ENCODE data around the gene ITPRID1. TPM values are rescaled to one million over a fixed set of nuclear protein-coding genes. Genes with fewer than 3 reads are reported as not detected.
"Not testable (repeated sequence)": the region's sequence is repeated elsewhere in the genome, so short reads cannot be mapped to it uniquely, and the experiment has no call there.

Gene ITPRID1
- total and polyA plus RNA-seq, 10 of the 15 experiments (the other 5 are each of a cell fraction or from before 2014, with no cell fraction given), result 0.06 TPM; not detected in 9

GRCh38 chr7:31466036-31466435 is 47.9 kb upstream of the ITPRID1 start:
- H4K20me1 ChIP-seq (ENCODE audit: control insufficient read depth, insufficient read depth), result no peaks in the 10 kb centered on the region
- no peak for DNase-seq (ENCODE audit: low read depth, low spot score)
- intact Hi-C loops (cut with micrococcal nuclease; ENCODE audit: unreplicated experiment) (no loop called here), in situ Hi-C loops (cut with MboI) (no loop called here)
- H3K9me3 ChIP-seq (replicated peaks; ENCODE audit: control insufficient read depth, insufficient read depth, low read length), result no peaks in the 10 kb centered on the region
- SMC1A ChIA-PET (ENCODE audit: uncharacterized antibody, unreplicated experiment), result no interaction called here
- no peak overlapping the region for H3K27ac ChIP-seq (ENCODE audit: control insufficient read depth, insufficient read depth)
- no peak overlapping the region for H3K9ac ChIP-seq (ENCODE audit: control insufficient read depth, insufficient read depth, low read length)
- CTCF ChIA-PET, result interaction anchor here (1.3 to 2.2 kb wide), 2 partner anchors 11 to 23 kb away, joined by 3 to 11 read pairs; no protein-coding TSS in a partner anchor
- no peak for TF ChIP-seq WRNIP1 (IDR thresholded peaks at IDR 0.05; ENCODE audit: borderline replicate concordance, low read depth, low read length)
- TF ChIP-seq RAD21 (IDR thresholded peaks at IDR 0.05; ENCODE audit: insufficient read depth, low read depth, low read length), result no peak
- TF ChIP-seq SPI1 (IDR thresholded peaks at IDR 0.05; ENCODE audit: borderline replicate concordance, insufficient read depth, low read depth, low read length), result no peak; the same call in 1 of the 2 replicates
- no peak for TF ChIP-seq BCL3 (IDR thresholded peaks at IDR 0.05; ENCODE audit: borderline replicate concordance, insufficient read depth, low read depth, low read length, poor library complexity, severe bottlenecking)
- no peak for TF ChIP-seq POLR2AphosphoS2 (IDR thresholded peaks at IDR 0.05; ENCODE audit: low read depth, low read length)
- no peak for TF ChIP-seq CEBPZ (IDR thresholded peaks at IDR 0.05; ENCODE audit: low read depth, low read length)
- no peak for TF ChIP-seq TBL1XR1 (IDR thresholded peaks at IDR 0.05; ENCODE audit: low read depth, low read length)
- TF ChIP-seq RELB (IDR thresholded peaks at IDR 0.05; ENCODE audit: low read depth), result no peak
- no peaks in the 10 kb centered on the region for H3K4me1 ChIP-seq (ENCODE audit: control insufficient read depth, insufficient read depth, low read length)
- H3K4me2 ChIP-seq (ENCODE audit: control insufficient read depth, insufficient read depth), result no peak overlapping the region
- no peaks in the 10 kb centered on the region for H3K36me3 ChIP-seq (ENCODE audit: control insufficient read depth in 2 of 2, insufficient read depth in 2 of 2, low read length in 1 of 2)
- no peak; the same call in 2 of the 3 replicates for ATAC-seq
- no peak overlapping the region for H2AFZ ChIP-seq (ENCODE audit: control insufficient read depth, low read depth, low read length)
- POLR2A ChIA-PET, result no interaction called here
- BruUV-seq (replicated peaks), result no TSS peak
- no peak overlapping the region for H3K4me3 ChIP-seq
- RAD21 ChIA-PET (ENCODE audit: unreplicated experiment), result no interaction called here
- no peak for FAIRE-seq
- no peaks in the 10 kb centered on the region for H3K27me3 ChIP-seq (replicated peaks in 1 of 2; ENCODE audit: control insufficient read depth in 2 of 2, insufficient read depth in 2 of 2, low read length in 1 of 2)
- H3K79me2 ChIP-seq (ENCODE audit: control insufficient read depth, insufficient read depth, low read length), result no peaks in the 10 kb centered on the region
- WGBS (ENCODE audit: insufficient coverage, insufficient replicate concordance, low lambda C conversion rate, missing lambda C conversion rate), result 37% methylated on average over 1 of the region's 1 CpG

GRCh38 chr7:31470883-31471282 is 43.0 kb upstream of the ITPRID1 start:
- H4K20me1 ChIP-seq (ENCODE audit: control insufficient read depth, insufficient read depth); H3K9ac ChIP-seq (ENCODE audit: control insufficient read depth, insufficient read depth, low read length); H3K9me3 ChIP-seq (replicated peaks; ENCODE audit: control insufficient read depth, insufficient read depth, low read length); H3K36me3 ChIP-seq (ENCODE audit: control insufficient read depth in 2 of 2, insufficient read depth in 2 of 2, low read length in 1 of 2); H3K27me3 ChIP-seq (replicated peaks in 1 of 2; ENCODE audit: control insufficient read depth in 2 of 2, insufficient read depth in 2 of 2, low read length in 1 of 2); H3K79me2 ChIP-seq (ENCODE audit: control insufficient read depth, insufficient read depth, low read length); POLR2A ChIA-PET; H3K27ac ChIP-seq (ENCODE audit: control insufficient read depth, insufficient read depth); DNase-seq (ENCODE audit: low read depth, low spot score); RAD21 ChIA-PET (ENCODE audit: unreplicated experiment); FAIRE-seq; H2AFZ ChIP-seq (ENCODE audit: control insufficient read depth, low read depth, low read length); H3K4me3 ChIP-seq; ATAC-seq; in situ Hi-C loops (cut with MboI); SMC1A ChIA-PET (ENCODE audit: uncharacterized antibody, unreplicated experiment); H3K4me1 ChIP-seq (ENCODE audit: control insufficient read depth, insufficient read depth, low read length); H3K4me2 ChIP-seq (ENCODE audit: control insufficient read depth, insufficient read depth); intact Hi-C loops (cut with micrococcal nuclease; ENCODE audit: unreplicated experiment); BruUV-seq (replicated peaks); CTCF ChIA-PET: not testable (repeated sequence)
- WGBS (ENCODE audit: insufficient coverage, insufficient replicate concordance, low lambda C conversion rate, missing lambda C conversion rate), result 30% methylated on average over 8 of the region's 8 CpGs
